H1 (cell line): ENCODE data around the gene COQ9. TPM values are rescaled to one million over a fixed set of nuclear protein-coding genes. Genes with fewer than 3 reads are reported as not detected.

Experiments used
- CTCF ChIA-PET: fragments of 300-600 bp; sonication (Branson Sonifier 250); formaldehyde crosslinking; loops from one replicate; lab custom pipeline; 2021; ENCODE audit not compliant: partially characterized antibody; lab: Charles Lee
- POLR2A ChIA-PET: fragments of 300-600 bp; sonication (Branson Sonifier 250); formaldehyde crosslinking; loops from one replicate; lab custom pipeline; 2021; ENCODE audit warnings: inconsistent platforms; ENCODE audit not compliant: partially characterized antibody; lab: Charles Lee
- DNase-seq, 2 experiments: peaks; one replicate each; pipeline versions ENCODE4 v3.0.0 to v3.0.0-alpha.2; 2010 to 2022; ENCODE audit warnings: low spot score in 2 of 2, low read depth in 1 of 2, mixed read lengths in 1 of 2
- FAIRE-seq: peaks from 2 replicates; lab custom pipeline; 2011; peaks lifted over from hg19 to GRCh38; lab: Jason Lieb, UNC
- H2AFZ ChIP-seq: 2 replicates; pipeline ENCODE4 v1.8.1; 2012; ENCODE audit warnings: low read length, inconsistent platforms
- H2AK5ac ChIP-seq: 2 replicates; pipeline ENCODE4 v1.6.1; 2013; ENCODE audit warnings: low read depth, low read length
- H2BK120ac ChIP-seq: replicated peaks from 2 replicates; pipeline ENCODE3; 2013; ENCODE audit warnings: low read depth, low read length, inconsistent platforms
- H2BK12ac ChIP-seq: 2 replicates; pipeline ENCODE4 v1.6.1; 2013; ENCODE audit warnings: low read depth, low read length
- H2BK15ac ChIP-seq: 2 replicates; pipeline ENCODE4 v1.6.1; 2013; ENCODE audit warnings: low read length
- H2BK20ac ChIP-seq: 2 replicates; pipeline ENCODE4 v1.6.1; 2013; ENCODE audit warnings: low read length
- H2BK5ac ChIP-seq: 2 replicates; pipeline ENCODE4 v1.6.1; 2013; ENCODE audit warnings: low read depth, low read length
- H3K14ac ChIP-seq: 2 replicates; pipeline ENCODE4 v1.6.1; 2013; ENCODE audit warnings: inconsistent platforms; ENCODE audit not compliant: insufficient read length
- H3K18ac ChIP-seq: 2 replicates; pipeline ENCODE4 v1.6.1; 2013; ENCODE audit warnings: low read length; ENCODE audit errors: extremely low read depth
- H3K23ac ChIP-seq: 2 replicates; pipeline ENCODE4 v1.6.1; 2013; ENCODE audit warnings: inconsistent platforms; ENCODE audit not compliant: insufficient read length
- H3K23me2 ChIP-seq: 2 replicates; pipeline ENCODE4 v1.6.1; 2013; ENCODE audit warnings: low read depth, low read length
- H3K27ac ChIP-seq: 2 replicates; pipeline ENCODE4 v1.6.1; 2011; ENCODE audit warnings: low read depth, low read length, inconsistent platforms
- H3K27me3 ChIP-seq, 4 experiments: replicated peaks in 1 of 4; 1 replicate in 1 of 4; 2 replicates in 3 of 4; pipeline versions ENCODE4 v1.6.1 to v1.8.1; 2011 to 2013; ENCODE audit warnings: low read length in 3 of 4, mild to moderate bottlenecking in 3 of 4, inconsistent platforms in 2 of 4, mixed read lengths in 2 of 4, moderate library complexity in 1 of 4; ENCODE audit not compliant: control insufficient read depth in 3 of 4, insufficient read depth in 3 of 4; ENCODE audit errors: extremely low read depth in 1 of 4
- H3K36me3 ChIP-seq, 4 experiments: 2 replicates each; pipeline versions ENCODE4 v1.6.1 to v1.8.1; 2011 to 2013; ENCODE audit warnings: mild to moderate bottlenecking in 4 of 4, low read length in 3 of 4, moderate library complexity in 2 of 4, control low read depth in 1 of 4, inconsistent platforms in 1 of 4; ENCODE audit not compliant: insufficient read depth in 4 of 4, control insufficient read depth in 2 of 4
- H3K4ac ChIP-seq: replicated peaks from 2 replicates; pipeline ENCODE3; 2013; ENCODE audit warnings: low read length, low read depth, mixed read lengths, inconsistent platforms; ENCODE audit not compliant: insufficient read length
- H3K4me1 ChIP-seq, 4 experiments: replicated peaks in 1 of 4; 1 replicate in 1 of 4; 2 replicates in 3 of 4; pipeline versions ENCODE4 v1.6.1 to v1.8.1; 2011 to 2013; ENCODE audit warnings: low read length in 3 of 4, inconsistent platforms in 2 of 4, mixed read lengths in 1 of 4; ENCODE audit not compliant: insufficient read depth in 4 of 4, control insufficient read depth in 3 of 4
- H3K4me2 ChIP-seq, 2 experiments: 2 replicates each; pipeline versions ENCODE4 v1.6.1 to v1.8.1; 2011 to 2013; ENCODE audit warnings: low read depth in 2 of 2, low read length in 2 of 2, control low read depth in 1 of 2, inconsistent platforms in 1 of 2, mild to moderate bottlenecking in 1 of 2; ENCODE audit not compliant: insufficient read depth in 1 of 2
- H3K4me3 ChIP-seq, 4 experiments: fragments of 200-600, 300-600 bp in 1 of 4; sonication (generic), shearing (Covaris generic), sonication (Bioruptor Twin) in 1 of 4; 2 replicates each; pipeline versions ENCODE4 v1.5.1 to v1.8.1; 2011 to 2016; ENCODE audit warnings: low read length in 4 of 4, low read depth in 3 of 4, control low read depth in 2 of 4, inconsistent platforms in 2 of 4, mild to moderate bottlenecking in 2 of 4, mixed read lengths in 1 of 4, moderate library complexity in 1 of 4; ENCODE audit not compliant: insufficient read depth in 2 of 4; ENCODE audit errors: extremely low read depth in 1 of 4
- H3K56ac ChIP-seq: replicated peaks from 2 replicates; pipeline ENCODE3; 2013; ENCODE audit warnings: low read depth, mild to moderate bottlenecking, mixed read lengths, low read length, inconsistent platforms; ENCODE audit not compliant: insufficient read length
- H3K79me1 ChIP-seq: 2 replicates; pipeline ENCODE4 v1.6.1; 2013; ENCODE audit warnings: low read depth, low read length, control low read depth
- H3K79me2 ChIP-seq, 2 experiments: 2 replicates each; pipeline versions ENCODE4 v1.6.1 to v1.8.1; 2012 to 2013; ENCODE audit warnings: low read length in 2 of 2, mild to moderate bottlenecking in 2 of 2, inconsistent platforms in 1 of 2; ENCODE audit not compliant: insufficient read depth in 2 of 2, control insufficient read depth in 1 of 2
- H3K9ac ChIP-seq, 4 experiments: replicated peaks in 1 of 4; 1 replicate in 1 of 4; 2 replicates in 3 of 4; pipeline versions ENCODE4 v1.6.1 to v1.8.1; 2011 to 2013; ENCODE audit warnings: low read depth in 3 of 4, low read length in 3 of 4, control low read depth in 2 of 4, mild to moderate bottlenecking in 2 of 4, moderate library complexity in 2 of 4, inconsistent platforms in 1 of 4; ENCODE audit errors: extremely low read depth in 1 of 4
- H3K9me3 ChIP-seq, 2 experiments: 2 replicates each; pipeline versions ENCODE4 v1.6.1 to v1.8.1; 2012 to 2013; ENCODE audit warnings: mild to moderate bottlenecking in 2 of 2, moderate library complexity in 2 of 2, control low read depth in 1 of 2, inconsistent platforms in 1 of 2, low read depth in 1 of 2, low read length in 1 of 2, mixed read lengths in 1 of 2; ENCODE audit not compliant: insufficient read depth in 2 of 2
- H4K20me1 ChIP-seq, 2 experiments: replicated peaks in 1 of 2; 2 replicates each; pipeline versions ENCODE3 to v1.8.1; 2011 to 2013; ENCODE audit warnings: inconsistent platforms in 2 of 2, low read length in 2 of 2, mild to moderate bottlenecking in 1 of 2; ENCODE audit not compliant: insufficient read depth in 2 of 2, control insufficient read depth in 1 of 2
- H4K5ac ChIP-seq: 2 replicates; pipeline ENCODE4 v1.6.1; 2013; ENCODE audit warnings: low read length, low read depth, mixed read lengths, inconsistent platforms; ENCODE audit not compliant: insufficient read length
- H4K8ac ChIP-seq: 2 replicates; pipeline ENCODE4 v1.8.0; 2013; ENCODE audit warnings: mild to moderate bottlenecking, moderate library complexity, low read length, inconsistent platforms; ENCODE audit not compliant: insufficient read depth; ENCODE audit errors: extremely low read depth
- H4K91ac ChIP-seq: replicated peaks from 2 replicates; pipeline ENCODE3; 2013; ENCODE audit warnings: low read length, mixed read lengths, inconsistent platforms; ENCODE audit not compliant: insufficient read length
- BRCA1 ChIP-seq: IDR thresholded peaks from 2 replicates; pipeline ENCODE4 v1.6.1; 2012; ENCODE audit warnings: low read depth, low read length, improper control_type of control experiment
- CTBP2 ChIP-seq: IDR thresholded peaks from 2 replicates; pipeline ENCODE4 v1.7.0; 2011; ENCODE audit warnings: borderline replicate concordance, mild to moderate bottlenecking, moderate library complexity, mixed read lengths, low read length; ENCODE audit not compliant: insufficient read depth, insufficient read length
- EZH2 ChIP-seq: fragments of 200-600 bp; sonication (generic); IDR thresholded peaks from 2 replicates; pipeline ENCODE4 v1.7.1; 2012; ENCODE audit warnings: low read depth, mild to moderate bottlenecking, moderate library complexity, low read length, inconsistent platforms; ENCODE audit not compliant: severe bottlenecking
- JUND ChIP-seq: IDR thresholded peaks from 2 replicates; pipeline ENCODE4 v1.6.1; 2011; ENCODE audit warnings: mild to moderate bottlenecking, improper control_type of control experiment, low read length
- NANOG ChIP-seq: IDR thresholded peaks from 2 replicates; pipeline ENCODE4 v1.6.1; 2011; ENCODE audit warnings: low read length, low read depth, mild to moderate bottlenecking, inconsistent platforms; ENCODE audit not compliant: insufficient read depth, poor library complexity, severe bottlenecking
- WGBS, 2 experiments: shearing (Covaris generic) in 1 of 2; methylation state at CpG; one replicate each; pipeline versions ENCODE4 v1.1.6 to v1.1.7; 2013 to 2015; ENCODE audit warnings: low lambda C conversion rate in 2 of 2, mixed read lengths in 2 of 2, inconsistent platforms in 1 of 2, low coverage in 1 of 2, missing lambda C conversion rate in 1 of 2; ENCODE audit not compliant: insufficient replicate concordance in 2 of 2, insufficient coverage in 1 of 2, insufficient read length in 1 of 2; ENCODE audit errors: extremely low coverage in 1 of 2, missing lambda C conversion rate in 1 of 2; 5-methylcytosine and 5-hydroxymethylcytosine counted together
- polyA plus RNA-seq, 7 experiments: library from polyadenylated mRNA; depleted of rRNA in 3 of 7; stranded (reverse) in 5 of 7; unstranded in 2 of 7; fragments of >200 nt in 5 of 7; fragments of 200-250 nt in 2 of 7; gene quantifications; 1 replicate in 5 of 7; 2 replicates in 1 of 7; 4 replicates in 1 of 7; pipeline versions ENCODE4 v1.2.1 to v1.2.3, GENCODE V29; 2011 to 2013; ENCODE audit warnings: missing spikeins in 2 of 7, mixed read lengths in 2 of 7
- total RNA-seq: library from RNA; stranded (reverse); fragmentation: NEBNext Ultra II Directional; extraction: Animal tissue kit (Norgen Biotek cat#: 25700); gene quantifications from 2 replicates; pipeline ENCODE4 v1.2.1, GENCODE V29; 2021

The COQ9 gene
- total and polyA plus RNA-seq, 2 of the 8 experiments (the other 6 are each of a cell fraction or from before 2014, with no cell fraction given): 33.3 to 60.3 TPM

DNA sequence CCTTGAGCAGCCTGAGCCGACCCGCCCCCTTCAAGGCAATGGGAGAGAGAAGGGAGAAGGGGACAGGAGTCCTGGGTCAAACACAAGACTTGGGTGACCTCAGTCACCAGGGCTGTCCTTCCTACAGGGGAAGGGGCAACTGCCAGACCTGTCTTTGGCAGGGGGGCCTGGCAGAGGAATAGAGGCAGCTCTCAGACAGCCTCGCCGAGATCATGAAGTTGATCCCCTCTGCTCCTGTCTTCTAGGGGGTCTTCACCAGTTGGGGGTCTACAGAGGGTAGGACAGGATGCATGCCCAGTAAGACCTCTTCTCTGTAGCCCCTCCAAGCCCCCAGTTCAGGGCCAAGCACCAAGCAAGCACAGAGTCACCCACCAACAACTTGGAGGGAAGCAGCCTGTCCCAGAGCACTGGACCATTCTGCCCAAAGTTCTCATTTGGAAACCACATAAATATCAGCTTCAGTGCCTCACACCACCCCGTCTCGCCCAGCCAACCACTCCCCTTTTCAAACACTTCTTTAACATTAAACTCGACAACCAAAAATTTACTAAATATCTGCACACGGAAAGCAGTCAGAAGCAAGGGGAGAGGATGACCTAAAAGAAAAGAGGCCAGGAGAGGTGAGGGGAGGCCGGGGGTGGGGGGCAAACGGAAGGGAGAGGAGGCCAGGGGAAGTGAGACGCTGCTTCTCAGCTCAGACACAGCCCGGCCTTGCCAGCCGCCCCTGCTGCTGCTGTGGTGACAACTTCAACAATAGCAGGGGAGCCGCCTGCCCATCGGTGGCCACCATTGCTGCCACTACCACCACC lies 31.3 kb downstream of the COQ9 start:
- Histone ChIP-seq H2BK12ac (peak overlapping the region; percentile 55; the same call in 1 of the 2 replicates), H2BK20ac (no peak overlapping the region), H3K4me1 (peaks cover 5 to 47% (median 32%) of the 10 kb centered on the region in 4 experiments), H4K5ac (no peak overlapping the region), H2AFZ (no peak overlapping the region), H3K79me2 (no peaks in the 10 kb centered on the region), H2AK5ac (peak overlapping the region; percentile 61; the same call in 1 of the 2 replicates), H3K4ac (no peak overlapping the region), H3K4me3 (peak overlapping the region; percentile 40 to 57 (median 50)), H3K36me3 (peaks cover 0 to 4% (median 2%) of the 10 kb centered on the region in 4 experiments; a peak in 3 of 8 replicates), H3K79me1 (0 out of 2 replicates have a peak, but pooled peaks cover 3% of the 10 kb centered on the region), H3K23ac (no peak overlapping the region), H3K9ac (no peak overlapping the region), H2BK5ac (peak overlapping the region; percentile 21; the same call in 1 of the 2 replicates), H4K8ac (no peak overlapping the region; the same call in 1 of the 2 replicates), H3K14ac (no peak overlapping the region), H3K56ac (no peak overlapping the region), H4K91ac (no peak overlapping the region), H3K27me3 (no peaks in the 10 kb centered on the region; a peak in 1 of 7 replicates), H2BK120ac (no peak overlapping the region), H4K20me1 (peaks cover 1 to 2% of the 10 kb centered on the region in 2 experiments), H3K4me2 (peak overlapping the region; percentile 59 to 69), H2BK15ac (peak overlapping the region; percentile 72; the same call in 1 of the 2 replicates), H3K27ac (no peak overlapping the region), H3K18ac (no peak overlapping the region; the same call in 1 of the 2 replicates), H3K23me2 (peaks cover 8% of the 10 kb centered on the region; the same call in 1 of the 2 replicates), H3K9me3 (no peaks in the 10 kb centered on the region)
- ChIA-PET CTCF (interaction anchor here (0.9 to 15.0 kb wide), 10 partner anchors 11 to 98 kb away, joined by 3 to 210 read pairs (median 5); partner anchors contain the start of gene POLR2C), POLR2A (interaction anchor here (0.9 to 10.3 kb wide), 5 partner anchors 8 to 50 kb away, joined by 4 to 67 read pairs (median 6); no protein-coding TSS in a partner anchor)
- DNase-seq (no peak), FAIRE-seq (no peak)
- WGBS, 2 experiments: 77 to 100% methylated on average over 3 to 7 of the region's 15 CpGs
- TF ChIP-seq NANOG (no peak), CTBP2 (peak; percentile 0), JUND (no peak), EZH2 (no peak), BRCA1 (no peak)
